Cardiac muscle cell (in vitro differentiated cells and primary cell): ENCODE data around the gene XIRP2. TPM values are rescaled to one million over a fixed set of nuclear protein-coding genes. Genes with fewer than 3 reads are reported as not detected.

Experiments used
- DNase-seq, 2 donors: peaks; one replicate each; pipeline versions ENCODE4 v3.0.0 to v3.0.0-alpha.2; 2010 to 2017; ENCODE audit warnings: low read depth in 1 of 2, low spot score in 1 of 2
- H3K27ac ChIP-seq: fragments of 200-600 bp; sonication (generic); 2 replicates; pipeline ENCODE4 v1.5.1; 2016
- H3K27me3 ChIP-seq: fragments of 200-600 bp; sonication (generic); 2 replicates; pipeline ENCODE4 v1.6.0; 2016; ENCODE audit warnings: control low read depth
- H3K36me3 ChIP-seq: fragments of 200-600 bp; sonication (generic); 2 replicates; pipeline ENCODE4 v1.5.1; 2016; ENCODE audit warnings: control low read depth
- H3K4me1 ChIP-seq: fragments of 200-600 bp; sonication (generic); 2 replicates; pipeline ENCODE4 v1.8.1; 2017; ENCODE audit warnings: low read depth, mild to moderate bottlenecking, mixed run types
- H3K4me3 ChIP-seq: fragments of 200-600 bp; sonication (generic); 2 replicates; pipeline ENCODE4 v1.5.1; 2016; ENCODE audit warnings: mild to moderate bottlenecking
- H3K9me3 ChIP-seq: fragments of 200-600 bp; sonication (generic); 2 replicates; pipeline ENCODE4 v1.5.1; 2017; ENCODE audit warnings: low read depth, mild to moderate bottlenecking, control low read depth
- CTCF ChIP-seq: IDR thresholded peaks from 2 replicates; pipeline ENCODE4 v1.5.1; 2012; ENCODE audit warnings: low read depth, mild to moderate bottlenecking, low read length
- polyA plus RNA-seq: library from polyadenylated mRNA; unstranded; fragments of >200 nt; fragmentation: Nextera tagmentation; extraction: Ambion mirVana; gene quantifications from 2 replicates; pipeline ENCODE4 v1.2.1, GENCODE V29; 2016
- total RNA-seq: library from RNA; depleted of rRNA; stranded (reverse); fragments of >200 nt; gene quantifications from 2 replicates; pipeline ENCODE4 v1.2.3, GENCODE V29; 2016

Gene XIRP2
- total and polyA plus RNA-seq, 2 experiments from 2014 or later = 0.51 to 0.59 TPM

GRCh38 chr2:167192833-167193232, 304.6 kb downstream of the XIRP2 start:
- DNase-seq = no peak
- Histone ChIP-seq H3K9me3 (no peaks in the 10 kb centered on the region), H3K36me3 (no peaks in the 10 kb centered on the region), H3K27ac (no peak overlapping the region), H3K4me1 (peaks cover 20% of the 10 kb centered on the region), H3K27me3 (no peaks in the 10 kb centered on the region), H3K4me3 (no peak overlapping the region)
- TF ChIP-seq CTCF = no peak

- peak; percentile 46 to 67 for DNase-seq
- no peaks in the 10 kb centered on the region for H3K27me3 ChIP-seq
- H3K27ac ChIP-seq = no peak overlapping the region
- TF ChIP-seq CTCF = no peak
- H3K9me3 ChIP-seq = no peaks in the 10 kb centered on the region
- H3K4me3 ChIP-seq = no peak overlapping the region
- no peaks in the 10 kb centered on the region for H3K36me3 ChIP-seq
- peaks cover 10% of the 10 kb centered on the region for H3K4me1 ChIP-seq
Measured at GRCh38 chr2:167196461-167197252, 308.4 kb downstream of the XIRP2 start.

- Histone ChIP-seq H3K27ac (no peak overlapping the region), H3K4me3 (no peak overlapping the region), H3K27me3 (no peaks in the 10 kb centered on the region), H3K4me1 (peaks cover 10% of the 10 kb centered on the region), H3K9me3 (no peaks in the 10 kb centered on the region), H3K36me3 (no peaks in the 10 kb centered on the region)
- no peak for DNase-seq
- no peak for TF ChIP-seq CTCF
Measured at GRCh38 chr2:167198009-167198408, 309.7 kb downstream of the XIRP2 start.

GRCh38 chr2:167198576-167198975, 310.3 kb downstream of the XIRP2 start:
- TF ChIP-seq CTCF = no peak
- no peak overlapping the region for H3K27ac ChIP-seq
- no peak for DNase-seq

GRCh38 chr2:167200019-167200418, 311.7 kb downstream of the XIRP2 start:
- TF ChIP-seq CTCF = no peak
- H3K9me3 ChIP-seq = no peaks in the 10 kb centered on the region
- no peak overlapping the region for H3K27ac ChIP-seq
- H3K36me3 ChIP-seq = no peaks in the 10 kb centered on the region
- H3K4me1 ChIP-seq = peaks cover 10% of the 10 kb centered on the region
- H3K27me3 ChIP-seq = no peaks in the 10 kb centered on the region
- DNase-seq = no peak
- H3K4me3 ChIP-seq = no peak overlapping the region

More at GRCh38 chr2:167198576-167198975, 310.3 kb downstream of the XIRP2 start:
- Histone ChIP-seq H3K27me3 (no peaks in the 10 kb centered on the region), H3K4me3 (no peak overlapping the region), H3K9me3 (no peaks in the 10 kb centered on the region), H3K36me3 (no peaks in the 10 kb centered on the region), H3K4me1 (peaks cover 10% of the 10 kb centered on the region)
